Measurements from ENCODE around the gene IKZF1. TPM values are rescaled to one million over a fixed set of nuclear protein-coding genes. Genes with fewer than 3 reads are reported as not detected.

IKZF1 gene
- total RNA-seq, 3 donors from 2014 or later: 7.8 to 14.9 (median 8.8) TPM

DNA sequence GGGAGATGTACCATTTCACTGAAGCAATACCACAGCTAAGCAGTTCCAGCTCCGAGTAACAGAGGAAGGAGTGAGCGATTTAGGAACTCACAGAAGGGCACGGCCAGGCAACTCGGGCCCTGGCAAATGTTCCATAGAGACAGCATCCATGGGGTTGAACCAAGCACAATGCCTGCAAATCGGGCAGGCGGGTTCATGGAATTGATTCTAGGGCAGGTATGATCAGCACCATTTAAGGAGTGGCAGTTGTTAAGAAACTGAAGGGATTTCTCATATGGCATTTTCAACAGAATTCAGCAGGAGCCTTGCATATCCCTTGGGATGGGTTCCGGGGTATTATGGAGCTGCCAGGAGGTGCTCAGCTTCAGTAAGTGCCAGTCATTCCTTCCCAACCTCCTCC lies 66.4 kb downstream of the IKZF1 start:
- ATAC-seq (no peak), DNase-seq (no peak)
- no peak overlapping the region for H3K4me3 ChIP-seq
- H3K9me3 ChIP-seq: no peaks in the 10 kb centered on the region
- TF ChIP-seq, protein P1, sequence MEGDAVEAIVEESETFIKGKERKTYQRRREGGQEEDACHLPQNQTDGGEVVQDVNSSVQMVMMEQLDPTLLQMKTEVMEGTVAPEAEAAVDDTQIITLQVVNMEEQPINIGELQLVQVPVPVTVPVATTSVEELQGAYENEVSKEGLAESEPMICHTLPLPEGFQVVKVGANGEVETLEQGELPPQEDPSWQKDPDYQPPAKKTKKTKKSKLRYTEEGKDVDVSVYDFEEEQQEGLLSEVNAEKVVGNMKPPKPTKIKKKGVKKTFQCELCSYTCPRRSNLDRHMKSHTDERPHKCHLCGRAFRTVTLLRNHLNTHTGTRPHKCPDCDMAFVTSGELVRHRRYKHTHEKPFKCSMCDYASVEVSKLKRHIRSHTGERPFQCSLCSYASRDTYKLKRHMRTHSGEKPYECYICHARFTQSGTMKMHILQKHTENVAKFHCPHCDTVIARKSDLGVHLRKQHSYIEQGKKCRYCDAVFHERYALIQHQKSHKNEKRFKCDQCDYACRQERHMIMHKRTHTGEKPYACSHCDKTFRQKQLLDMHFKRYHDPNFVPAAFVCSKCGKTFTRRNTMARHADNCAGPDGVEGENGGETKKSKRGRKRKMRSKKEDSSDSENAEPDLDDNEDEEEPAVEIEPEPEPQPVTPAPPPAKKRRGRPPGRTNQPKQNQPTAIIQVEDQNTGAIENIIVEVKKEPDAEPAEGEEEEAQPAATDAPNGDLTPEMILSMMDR (IDR thresholded peaks at IDR 0.05): no peak
- intact Hi-C loops (cut with DNase I, micrococcal nuclease): no loop called here
- no peaks in the 10 kb centered on the region for H3K4me1 ChIP-seq (ENCODE audit: low read depth)
- no peaks in the 10 kb centered on the region for H3K36me3 ChIP-seq (ENCODE audit: low read depth)

DNA sequence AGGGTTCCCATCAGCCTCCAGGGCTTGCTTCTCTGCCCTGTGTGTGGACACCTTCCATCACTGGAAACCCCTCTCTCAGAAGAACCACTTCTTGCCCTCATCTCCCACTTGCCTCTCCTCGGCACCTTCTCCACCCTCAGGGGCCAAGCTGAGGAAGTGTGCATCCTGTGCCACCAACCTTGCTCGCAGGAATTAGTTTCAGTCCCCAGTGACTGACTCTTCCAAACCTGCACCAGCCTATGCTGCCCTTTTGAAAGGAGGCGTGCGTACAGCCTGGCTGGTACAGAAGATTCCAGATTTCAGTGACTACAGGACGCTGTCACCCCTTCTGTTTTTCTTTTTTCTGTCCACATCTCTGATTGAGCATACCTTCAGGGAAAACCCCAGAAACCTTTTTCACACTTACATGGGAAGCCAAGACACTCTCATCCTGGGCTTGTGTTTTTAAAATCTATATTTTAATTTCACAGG lies 67.1 kb downstream of the IKZF1 start:
- intact Hi-C loops (cut with DNase I, micrococcal nuclease): no loop called here
- TF ChIP-seq, protein P1 (IDR thresholded peaks at IDR 0.05): no peak
- Histone ChIP-seq H3K4me1 (ENCODE audit: low read depth) (no peaks in the 10 kb centered on the region), H3K9me3 (no peaks in the 10 kb centered on the region), H3K4me3 (no peak overlapping the region), H3K36me3 (ENCODE audit: low read depth) (no peaks in the 10 kb centered on the region)
- ATAC-seq: no peak
- no peak for DNase-seq

DNA sequence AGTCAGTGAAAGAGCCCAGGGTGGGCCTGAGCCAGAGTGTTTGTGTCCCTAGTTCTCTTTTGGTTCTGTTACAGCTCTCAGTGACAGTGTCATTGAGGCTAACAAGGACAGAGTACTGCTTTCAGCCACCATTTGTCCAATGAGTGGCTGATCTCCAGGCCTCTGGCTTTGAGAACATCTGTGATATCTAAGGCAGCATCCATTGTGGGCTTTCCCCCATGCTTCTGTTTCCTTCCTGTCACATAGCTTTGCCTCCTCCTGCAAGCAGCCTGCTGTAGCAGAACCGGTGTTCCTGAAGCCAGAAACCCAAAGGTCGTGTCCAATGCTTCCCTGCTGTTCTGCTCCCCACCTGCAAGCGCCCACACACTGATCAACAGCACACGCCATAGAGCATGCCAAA lies 68.4 kb downstream of the IKZF1 start:
- DNase-seq: no peak
- TF ChIP-seq, protein P1 (IDR thresholded peaks at IDR 0.05): no peak
- no peaks in the 10 kb centered on the region for H3K4me1 ChIP-seq (ENCODE audit: low read depth)
- no peaks in the 10 kb centered on the region for H3K9me3 ChIP-seq
- H3K4me3 ChIP-seq: no peak overlapping the region
- no peak for ATAC-seq
- intact Hi-C loops (cut with DNase I, micrococcal nuclease): no loop called here
- no peaks in the 10 kb centered on the region for H3K36me3 ChIP-seq (ENCODE audit: low read depth)

DNA sequence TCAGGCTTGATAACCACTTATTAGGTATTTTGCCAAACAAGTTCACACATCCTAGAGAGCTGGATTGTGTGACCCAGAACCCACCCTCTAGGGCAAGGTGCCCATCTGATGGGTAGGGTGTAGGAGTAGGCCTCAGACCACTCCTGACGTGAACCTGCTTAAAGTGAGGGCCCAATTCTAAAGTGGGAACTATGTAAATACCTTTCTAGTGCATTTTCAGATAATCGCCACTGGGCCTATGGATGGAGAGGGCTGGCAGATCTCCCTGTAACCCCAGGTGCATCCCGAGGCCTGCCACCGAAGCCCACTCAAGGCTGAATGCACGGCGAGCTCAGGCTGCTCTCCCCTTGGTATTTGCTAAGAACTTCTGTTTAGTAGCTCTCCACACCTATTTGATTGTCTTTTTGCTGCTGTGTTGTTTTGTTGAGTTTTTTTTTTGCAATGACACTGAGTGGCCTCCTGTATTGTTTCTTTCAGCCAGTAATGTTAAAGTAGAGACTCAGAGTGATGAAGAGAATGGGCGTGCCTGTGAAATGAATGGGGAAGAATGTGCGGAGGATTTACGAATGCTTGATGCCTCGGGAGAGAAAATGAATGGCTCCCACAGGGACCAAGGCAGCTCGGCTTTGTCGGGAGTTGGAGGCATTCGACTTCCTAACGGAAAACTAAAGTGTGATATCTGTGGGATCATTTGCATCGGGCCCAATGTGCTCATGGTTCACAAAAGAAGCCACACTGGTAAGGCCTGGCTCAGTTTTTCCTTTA lies 71.7 kb downstream of the IKZF1 start:
- no peak for ATAC-seq
- Histone ChIP-seq H3K9me3 (no peaks in the 10 kb centered on the region), H3K4me3 (no peak overlapping the region), H3K36me3 (ENCODE audit: low read depth) (no peaks in the 10 kb centered on the region), H3K4me1 (ENCODE audit: low read depth) (no peaks in the 10 kb centered on the region)
- intact Hi-C loops (cut with DNase I, micrococcal nuclease): no loop called here
- DNase-seq: no peak
- TF ChIP-seq, protein P1 (IDR thresholded peaks at IDR 0.05): no peak

DNA sequence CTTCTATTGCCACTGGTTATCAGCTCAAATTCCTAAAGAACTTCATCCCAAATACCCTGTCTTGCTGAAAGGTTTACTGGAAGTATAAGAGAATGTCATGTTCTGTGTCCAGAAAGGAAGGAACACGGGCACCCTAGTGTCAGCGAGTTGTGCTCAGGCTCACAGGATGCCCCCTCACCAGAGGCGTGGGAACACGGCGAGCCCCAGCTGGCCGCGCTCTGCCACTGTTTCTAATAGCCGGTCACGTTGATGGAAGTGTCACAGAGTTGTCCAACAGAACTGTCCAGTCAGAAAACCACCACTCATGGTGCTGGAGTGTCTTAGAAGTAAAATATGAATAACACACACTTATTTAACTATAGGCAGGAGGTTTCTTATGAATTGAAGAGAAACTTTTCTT lies 72.8 kb downstream of the IKZF1 start:
- no peak for DNase-seq
- Histone ChIP-seq H3K4me3 (no peak overlapping the region), H3K36me3 (ENCODE audit: low read depth) (no peaks in the 10 kb centered on the region), H3K4me1 (ENCODE audit: low read depth) (no peaks in the 10 kb centered on the region), H3K9me3 (no peaks in the 10 kb centered on the region)
- intact Hi-C loops (cut with DNase I, micrococcal nuclease): no loop called here
- TF ChIP-seq, protein P1 (IDR thresholded peaks at IDR 0.05): no peak
- no peak for ATAC-seq
